Brain microvascular endothelial cell (primary cell): Measurements from ENCODE around the gene ANP32B.

Source experiments
- DNase-seq: peaks from one replicate; pipeline ENCODE4 v3.0.0-alpha.2; 2020
- H3K27ac ChIP-seq: fragments of 250-450 bp; sonication (Bioruptor Pico); 2 replicates; pipeline ENCODE4 v1.5.1; 2020; ENCODE audit warnings: mild to moderate bottlenecking, moderate library complexity
- H3K27me3 ChIP-seq: fragments of 250-450 bp; sonication (Bioruptor Pico); replicated peaks from 2 replicates; pipeline ENCODE4 v1.5.1; 2020; ENCODE audit warnings: mild to moderate bottlenecking
- H3K36me3 ChIP-seq: fragments of 250-450 bp; sonication (Bioruptor Pico); replicated peaks from 2 replicates; pipeline ENCODE4 v1.5.1; 2020; ENCODE audit warnings: mild to moderate bottlenecking
- H3K4me3 ChIP-seq: 2 replicates; pipeline ENCODE4 v1.5.1; 2011; ENCODE audit warnings: low read depth, mild to moderate bottlenecking, control low read depth, low read length, moderate library complexity
- in situ Hi-C: cut with HindIII; loops from 2 replicates; pipeline ENCODE4 v1.10.0; 2017; ENCODE audit warnings: low sequenced_read_pairs, low pct_ligation_motif_present
- TF ChIP-seq, protein P1 (sequence below): IDR thresholded peaks from 2 replicates; pipeline ENCODE4 v1.5.1; 2011; ENCODE audit warnings: low read depth, mild to moderate bottlenecking, moderate library complexity, low read length, control low read depth, inconsistent platforms; ENCODE audit errors: missing control alignments

Gene ANP32B

DNA sequence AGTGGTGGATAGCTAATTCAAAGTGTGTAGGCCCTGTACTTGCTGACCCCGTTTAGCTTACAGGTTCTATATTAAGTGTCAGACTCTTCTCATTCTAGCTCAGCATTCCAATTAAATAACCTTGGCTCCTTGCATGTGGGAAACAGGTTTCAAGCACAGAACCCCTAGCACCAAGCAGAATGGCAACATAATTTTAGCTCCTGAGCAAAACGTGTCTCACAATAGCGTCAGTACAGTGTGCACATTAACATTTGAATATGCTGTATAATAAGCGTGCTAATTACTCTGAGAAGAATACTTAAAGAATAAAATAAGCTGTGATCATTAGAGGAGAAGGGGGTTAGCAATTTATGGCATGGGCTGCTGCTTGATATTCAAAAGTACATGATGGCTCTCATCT is 21.0 kb upstream of the ANP32B start:
- in situ Hi-C loops, result no loop called here
- Histone ChIP-seq H3K36me3 (no peaks in the 10 kb centered on the region), H3K27ac (no peak overlapping the region), H3K27me3 (no peaks in the 10 kb centered on the region), H3K4me3 (no peak overlapping the region)
- DNase-seq, result no peak
- TF ChIP-seq, protein P1, sequence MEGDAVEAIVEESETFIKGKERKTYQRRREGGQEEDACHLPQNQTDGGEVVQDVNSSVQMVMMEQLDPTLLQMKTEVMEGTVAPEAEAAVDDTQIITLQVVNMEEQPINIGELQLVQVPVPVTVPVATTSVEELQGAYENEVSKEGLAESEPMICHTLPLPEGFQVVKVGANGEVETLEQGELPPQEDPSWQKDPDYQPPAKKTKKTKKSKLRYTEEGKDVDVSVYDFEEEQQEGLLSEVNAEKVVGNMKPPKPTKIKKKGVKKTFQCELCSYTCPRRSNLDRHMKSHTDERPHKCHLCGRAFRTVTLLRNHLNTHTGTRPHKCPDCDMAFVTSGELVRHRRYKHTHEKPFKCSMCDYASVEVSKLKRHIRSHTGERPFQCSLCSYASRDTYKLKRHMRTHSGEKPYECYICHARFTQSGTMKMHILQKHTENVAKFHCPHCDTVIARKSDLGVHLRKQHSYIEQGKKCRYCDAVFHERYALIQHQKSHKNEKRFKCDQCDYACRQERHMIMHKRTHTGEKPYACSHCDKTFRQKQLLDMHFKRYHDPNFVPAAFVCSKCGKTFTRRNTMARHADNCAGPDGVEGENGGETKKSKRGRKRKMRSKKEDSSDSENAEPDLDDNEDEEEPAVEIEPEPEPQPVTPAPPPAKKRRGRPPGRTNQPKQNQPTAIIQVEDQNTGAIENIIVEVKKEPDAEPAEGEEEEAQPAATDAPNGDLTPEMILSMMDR, result no peak

DNA sequence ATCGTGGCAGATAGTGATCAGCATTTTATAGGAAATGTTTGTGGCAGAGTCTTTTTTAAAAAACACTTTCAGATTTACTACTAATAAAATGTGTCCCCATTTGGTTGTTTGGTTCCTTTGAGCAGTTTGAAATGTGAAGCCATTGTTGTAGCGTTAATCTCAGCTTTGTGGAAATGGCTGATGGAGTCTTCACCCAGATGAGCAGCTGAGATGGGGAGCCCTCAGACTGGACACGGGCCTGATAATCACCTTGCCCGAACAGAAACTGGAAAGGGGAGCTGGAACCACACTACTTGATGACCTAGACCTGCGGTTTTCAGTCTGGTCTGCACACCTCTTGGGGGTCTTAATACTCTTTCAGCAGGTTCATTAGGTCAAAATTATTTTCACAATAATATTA is 20.6 kb upstream of the ANP32B start:
- DNase-seq, result no peak
- in situ Hi-C loops, result no loop called here
- Histone ChIP-seq H3K27me3 (no peaks in the 10 kb centered on the region), H3K27ac (no peak overlapping the region), H3K36me3 (no peaks in the 10 kb centered on the region), H3K4me3 (no peak overlapping the region)
- TF ChIP-seq, protein P1, result no peak

DNA sequence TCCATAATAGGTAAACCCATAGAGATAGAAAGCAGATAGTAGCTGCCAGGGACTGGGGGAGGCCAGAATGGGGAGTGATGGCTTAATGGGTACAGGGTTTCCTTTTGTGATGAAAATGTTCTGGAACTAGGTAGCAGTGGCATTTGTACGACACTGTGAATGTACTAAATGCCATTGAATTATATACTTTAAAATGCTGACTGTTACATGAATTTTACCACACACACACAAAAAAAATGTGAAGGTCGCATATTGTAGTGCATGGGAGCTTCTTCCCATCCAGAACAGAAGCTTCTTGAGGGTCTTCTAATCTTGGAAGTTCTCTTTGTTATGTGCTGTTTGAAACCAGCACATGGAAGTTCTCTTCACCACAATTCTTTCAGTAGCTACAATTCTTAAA is 19.9 kb upstream of the ANP32B start:
- no peak for DNase-seq
- no peak overlapping the region for H3K27ac ChIP-seq
- no peaks in the 10 kb centered on the region for H3K27me3 ChIP-seq
- TF ChIP-seq, protein P1, result no peak
- in situ Hi-C loops, result no loop called here
- H3K36me3 ChIP-seq, result no peaks in the 10 kb centered on the region
- H3K4me3 ChIP-seq, result no peak overlapping the region

DNA sequence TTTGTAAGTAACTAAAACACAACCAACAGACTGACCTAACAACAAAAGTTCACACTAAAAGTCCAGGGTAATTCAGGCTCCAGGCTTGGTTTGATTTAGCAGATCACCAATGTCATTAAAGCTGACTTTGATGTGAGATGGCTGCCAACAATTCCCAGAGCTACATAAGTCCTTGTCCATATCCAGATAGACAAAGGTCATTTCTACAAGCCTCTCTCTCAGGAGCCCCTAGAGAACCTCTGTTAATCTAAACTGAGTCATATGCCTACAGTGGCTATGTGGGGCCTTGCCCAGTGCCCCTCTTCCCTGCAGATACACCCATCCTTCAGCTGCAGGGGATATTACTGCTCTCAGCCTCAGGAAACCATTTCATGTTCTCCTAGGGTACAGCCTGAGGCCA is 18.2 kb upstream of the ANP32B start:
- TF ChIP-seq, protein P1, result no peak
- Histone ChIP-seq H3K27ac (no peak overlapping the region), H3K4me3 (no peak overlapping the region), H3K36me3 (no peaks in the 10 kb centered on the region), H3K27me3 (no peaks in the 10 kb centered on the region)
- no peak for DNase-seq
- in situ Hi-C loops, result no loop called here

DNA sequence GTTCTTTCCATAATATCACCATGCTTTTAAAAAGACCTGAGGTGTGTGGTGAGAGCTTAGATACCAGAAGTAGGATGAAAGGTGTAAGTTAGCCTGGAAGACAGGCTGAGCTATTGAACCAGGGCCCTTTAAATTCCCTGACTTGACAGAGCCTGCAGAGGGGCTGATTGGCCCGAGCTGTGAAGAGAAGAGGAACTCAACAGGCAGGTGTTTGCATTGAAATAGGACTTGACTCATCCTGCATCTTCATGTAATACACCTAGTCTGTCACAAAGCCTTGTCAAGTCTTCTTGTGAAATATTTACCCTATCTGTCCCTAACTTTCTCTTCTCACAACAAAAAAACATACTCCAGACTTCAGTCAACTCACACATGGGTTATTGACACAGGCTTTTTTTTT is 16.6 kb upstream of the ANP32B start:
- in situ Hi-C loops, result no loop called here
- DNase-seq, result no peak
- TF ChIP-seq, protein P1, result no peak
- H3K4me3 ChIP-seq, result no peak overlapping the region
- H3K27ac ChIP-seq, result no peak overlapping the region
- no peaks in the 10 kb centered on the region for H3K27me3 ChIP-seq
- H3K36me3 ChIP-seq, result no peaks in the 10 kb centered on the region

DNA sequence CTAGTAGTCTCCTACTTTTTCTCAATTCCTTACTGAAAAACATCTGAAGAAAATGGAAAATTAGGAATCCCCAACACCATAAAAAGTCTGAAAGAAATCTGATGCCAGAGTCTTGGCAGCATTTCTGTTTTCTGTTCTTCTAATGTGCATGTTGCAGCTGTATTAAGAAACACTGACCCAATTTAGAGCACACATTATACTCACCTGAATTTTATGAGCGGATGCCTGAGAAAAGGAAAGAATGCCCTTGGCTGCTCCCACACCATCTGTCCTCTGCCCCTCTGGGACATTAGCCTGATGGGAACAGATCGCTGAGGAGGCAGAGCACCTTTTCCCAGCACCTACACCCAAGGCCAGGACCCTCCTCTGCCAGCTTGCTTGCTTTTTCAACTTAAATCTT is 14.1 kb upstream of the ANP32B start:
- in situ Hi-C loops, result no loop called here
- no peaks in the 10 kb centered on the region for H3K36me3 ChIP-seq
- H3K27ac ChIP-seq, result no peak overlapping the region
- no peak overlapping the region for H3K4me3 ChIP-seq
- no peaks in the 10 kb centered on the region for H3K27me3 ChIP-seq
- no peak for DNase-seq
- TF ChIP-seq, protein P1, result no peak
